ENCODE data around the gene RTN4. TPM values are rescaled to one million over a fixed set of nuclear protein-coding genes. Genes with fewer than 3 reads are reported as not detected.

RTN4 gene
- total and polyA plus RNA-seq, 4 donors = 199 to 652 (median 553) TPM

GRCh38 chr2:55038428-55038827 is 11.8 kb downstream of the RTN4 start:
- Histone ChIP-seq H3K27me3 (ENCODE audit: control insufficient read depth, insufficient read depth, low read length) (no peaks in the 10 kb centered on the region), H3K4me1 (ENCODE audit: control insufficient read depth, insufficient read depth, low read length) (no peaks in the 10 kb centered on the region), H3K4me3 (ENCODE audit: low read depth, low read length) (no peak overlapping the region), H3K36me3 (ENCODE audit: control insufficient read depth, insufficient read depth, low read length) (no peaks in the 10 kb centered on the region), H3K27ac (ENCODE audit: low read depth, low read length) (no peak overlapping the region), H3K9me3 (ENCODE audit: control insufficient read depth, insufficient read depth, low read length) (no peaks in the 10 kb centered on the region)
- DNase-seq (ENCODE audit: low read depth in 4 of 6, low spot score in 6 of 6) = no peak
- WGBS (ENCODE audit: insufficient coverage) = no CpG with 5 or more reads among the region's 1 CpG

- Histone ChIP-seq H3K4me1 (ENCODE audit: control insufficient read depth, insufficient read depth, low read length) (no peaks in the 10 kb centered on the region), H3K27ac (ENCODE audit: low read depth, low read length) (no peak overlapping the region), H3K4me3 (ENCODE audit: low read depth, low read length) (no peak overlapping the region), H3K9me3 (ENCODE audit: control insufficient read depth, insufficient read depth, low read length) (no peaks in the 10 kb centered on the region), H3K36me3 (ENCODE audit: control insufficient read depth, insufficient read depth, low read length) (no peaks in the 10 kb centered on the region), H3K27me3 (ENCODE audit: control insufficient read depth, insufficient read depth, low read length) (no peaks in the 10 kb centered on the region)
- WGBS (ENCODE audit: insufficient coverage) = no CpG with 5 or more reads among the region's 2 CpGs
- DNase-seq (ENCODE audit: low read depth in 4 of 6, low spot score in 6 of 6) = no peak
Observed at GRCh38 chr2:55035716-55036115, 14.5 kb downstream of the RTN4 start.

- no peaks in the 10 kb centered on the region for H3K4me1 ChIP-seq (ENCODE audit: control insufficient read depth, insufficient read depth, low read length)
- H3K27ac ChIP-seq (ENCODE audit: low read depth, low read length) = no peak overlapping the region
- H3K36me3 ChIP-seq (ENCODE audit: control insufficient read depth, insufficient read depth, low read length) = no peaks in the 10 kb centered on the region
- no CpG with 5 or more reads among the region's 2 CpGs for WGBS (ENCODE audit: insufficient coverage)
- H3K4me3 ChIP-seq (ENCODE audit: low read depth, low read length) = no peak overlapping the region
- no peaks in the 10 kb centered on the region for H3K9me3 ChIP-seq (ENCODE audit: control insufficient read depth, insufficient read depth, low read length)
- no peak for DNase-seq (ENCODE audit: low read depth in 4 of 6, low spot score in 6 of 6)
- H3K27me3 ChIP-seq (ENCODE audit: control insufficient read depth, insufficient read depth, low read length) = no peaks in the 10 kb centered on the region
Observed at GRCh38 chr2:55033921-55034320, 16.3 kb downstream of the RTN4 start.

- no peak for DNase-seq (ENCODE audit: low read depth in 4 of 6, low spot score in 6 of 6)
- no peaks in the 10 kb centered on the region for H3K27me3 ChIP-seq (ENCODE audit: control insufficient read depth, insufficient read depth, low read length)
- no peak overlapping the region for H3K27ac ChIP-seq (ENCODE audit: low read depth, low read length)
- H3K4me3 ChIP-seq (ENCODE audit: low read depth, low read length) = no peak overlapping the region
- H3K4me1 ChIP-seq (ENCODE audit: control insufficient read depth, insufficient read depth, low read length) = no peaks in the 10 kb centered on the region
- H3K36me3 ChIP-seq (ENCODE audit: control insufficient read depth, insufficient read depth, low read length) = no peaks in the 10 kb centered on the region
- no peaks in the 10 kb centered on the region for H3K9me3 ChIP-seq (ENCODE audit: control insufficient read depth, insufficient read depth, low read length)
- 75% methylated on average over 1 of the region's 5 CpGs for WGBS (ENCODE audit: insufficient coverage)
Observed at GRCh38 chr2:55033076-55033742, 17.0 kb downstream of the RTN4 start.

- Histone ChIP-seq H3K4me1 (ENCODE audit: control insufficient read depth, insufficient read depth, low read length) (no peaks in the 10 kb centered on the region), H3K9me3 (ENCODE audit: control insufficient read depth, insufficient read depth, low read length) (no peaks in the 10 kb centered on the region), H3K27me3 (ENCODE audit: control insufficient read depth, insufficient read depth, low read length) (no peaks in the 10 kb centered on the region), H3K36me3 (ENCODE audit: control insufficient read depth, insufficient read depth, low read length) (no peaks in the 10 kb centered on the region), H3K4me3 (ENCODE audit: low read depth, low read length) (no peak overlapping the region), H3K27ac (ENCODE audit: low read depth, low read length) (no peak overlapping the region)
- no peak for DNase-seq (ENCODE audit: low read depth in 4 of 6, low spot score in 6 of 6)
- WGBS (ENCODE audit: insufficient coverage) = 82% methylated on average over 3 of the region's 4 CpGs
Observed at GRCh38 chr2:55031505-55031904, 18.7 kb downstream of the RTN4 start.

- no peak for DNase-seq (ENCODE audit: low read depth in 4 of 6, low spot score in 6 of 6)
- Histone ChIP-seq H3K4me1 (ENCODE audit: control insufficient read depth, insufficient read depth, low read length) (no peaks in the 10 kb centered on the region), H3K9me3 (ENCODE audit: control insufficient read depth, insufficient read depth, low read length) (no peaks in the 10 kb centered on the region), H3K27ac (ENCODE audit: low read depth, low read length) (no peak overlapping the region), H3K36me3 (ENCODE audit: control insufficient read depth, insufficient read depth, low read length) (no peaks in the 10 kb centered on the region), H3K4me3 (ENCODE audit: low read depth, low read length) (no peak overlapping the region), H3K27me3 (ENCODE audit: control insufficient read depth, insufficient read depth, low read length) (no peaks in the 10 kb centered on the region)
- WGBS (ENCODE audit: insufficient coverage) = no CpG with 5 or more reads among the region's 3 CpGs
Observed at GRCh38 chr2:55030766-55031165, 19.5 kb downstream of the RTN4 start.

- H3K4me3 ChIP-seq (ENCODE audit: low read depth, low read length) = no peak overlapping the region
- H3K27me3 ChIP-seq (ENCODE audit: control insufficient read depth, insufficient read depth, low read length) = no peaks in the 10 kb centered on the region
- no CpG with 5 or more reads among the region's 1 CpG for WGBS (ENCODE audit: insufficient coverage)
- DNase-seq (ENCODE audit: low read depth in 4 of 6, low spot score in 6 of 6) = no peak
- no peak overlapping the region for H3K27ac ChIP-seq (ENCODE audit: low read depth, low read length)
- no peaks in the 10 kb centered on the region for H3K4me1 ChIP-seq (ENCODE audit: control insufficient read depth, insufficient read depth, low read length)
- no peaks in the 10 kb centered on the region for H3K9me3 ChIP-seq (ENCODE audit: control insufficient read depth, insufficient read depth, low read length)
- H3K36me3 ChIP-seq (ENCODE audit: control insufficient read depth, insufficient read depth, low read length) = no peaks in the 10 kb centered on the region
Observed at GRCh38 chr2:55029098-55029497, 21.2 kb downstream of the RTN4 start.

- H3K4me1 ChIP-seq (ENCODE audit: control insufficient read depth, insufficient read depth, low read length) = no peaks in the 10 kb centered on the region
- H3K27me3 ChIP-seq (ENCODE audit: control insufficient read depth, insufficient read depth, low read length) = no peaks in the 10 kb centered on the region
- H3K27ac ChIP-seq (ENCODE audit: low read depth, low read length) = no peak overlapping the region
- DNase-seq (ENCODE audit: low read depth in 4 of 6, low spot score in 6 of 6) = no peak
- no peaks in the 10 kb centered on the region for H3K9me3 ChIP-seq (ENCODE audit: control insufficient read depth, insufficient read depth, low read length)
- H3K4me3 ChIP-seq (ENCODE audit: low read depth, low read length) = no peak overlapping the region
- 50% methylated on average over 2 of the region's 2 CpGs for WGBS (ENCODE audit: insufficient coverage)
- H3K36me3 ChIP-seq (ENCODE audit: control insufficient read depth, insufficient read depth, low read length) = peaks cover 4% of the 10 kb centered on the region
Observed at GRCh38 chr2:55027226-55027625, 23.0 kb downstream of the RTN4 start.

- no peak for DNase-seq (ENCODE audit: low read depth in 4 of 6, low spot score in 6 of 6)
- H3K27me3 ChIP-seq (ENCODE audit: control insufficient read depth, insufficient read depth, low read length) = no peaks in the 10 kb centered on the region
- peaks cover 4% of the 10 kb centered on the region for H3K36me3 ChIP-seq (ENCODE audit: control insufficient read depth, insufficient read depth, low read length)
- no peak overlapping the region for H3K4me3 ChIP-seq (ENCODE audit: low read depth, low read length)
- H3K4me1 ChIP-seq (ENCODE audit: control insufficient read depth, insufficient read depth, low read length) = no peaks in the 10 kb centered on the region
- no peak overlapping the region for H3K27ac ChIP-seq (ENCODE audit: low read depth, low read length)
- H3K9me3 ChIP-seq (ENCODE audit: control insufficient read depth, insufficient read depth, low read length) = no peaks in the 10 kb centered on the region
- WGBS (ENCODE audit: insufficient coverage) = 75% methylated on average over 1 of the region's 2 CpGs
Observed at GRCh38 chr2:55026202-55026601, 24.0 kb downstream of the RTN4 start.

GRCh38 chr2:55025627-55026026 is 24.6 kb downstream of the RTN4 start:
- Histone ChIP-seq H3K27ac (ENCODE audit: low read depth, low read length) (no peak overlapping the region), H3K4me1 (ENCODE audit: control insufficient read depth, insufficient read depth, low read length) (no peaks in the 10 kb centered on the region), H3K4me3 (ENCODE audit: low read depth, low read length) (no peak overlapping the region)

More at GRCh38 chr2:55025627-55026026, 24.6 kb downstream of the RTN4 start:
- DNase-seq (ENCODE audit: low read depth in 4 of 6, low spot score in 6 of 6) = no peak
- no peaks in the 10 kb centered on the region for H3K27me3 ChIP-seq (ENCODE audit: control insufficient read depth, insufficient read depth, low read length)
- WGBS (ENCODE audit: insufficient coverage) = 100% methylated on average over 1 of the region's 2 CpGs
- H3K9me3 ChIP-seq (ENCODE audit: control insufficient read depth, insufficient read depth, low read length) = no peaks in the 10 kb centered on the region
- H3K36me3 ChIP-seq (ENCODE audit: control insufficient read depth, insufficient read depth, low read length) = peaks cover 6% of the 10 kb centered on the region

All from spinal cord (tissue), 10 donors.